Type B pancreatic cell (in vitro differentiated cells): ENCODE results near the gene FHOD3. TPM values are rescaled to one million over a fixed set of nuclear protein-coding genes. Genes with fewer than 3 reads are reported as not detected.

ENCODE experiments used
- DNase-seq: peaks from one replicate; pipeline ENCODE4 v3.0.0; 2021; ENCODE audit warnings: mixed read lengths; ENCODE audit not compliant: unreplicated experiment; ENCODE audit errors: extremely low spot score
- H3K27ac Mint-ChIP-seq: 2 replicates; pipeline ENCODE4 v1.8.0; 2021; ENCODE audit warnings: mild to moderate bottlenecking, mixed read lengths
- H3K27me3 Mint-ChIP-seq: 2 replicates; pipeline ENCODE4 v1.8.0; 2021; ENCODE audit warnings: mixed read lengths
- H3K36me3 Mint-ChIP-seq: 2 replicates; pipeline ENCODE4 v1.8.0; 2021; ENCODE audit warnings: mixed read lengths
- H3K4me1 Mint-ChIP-seq: one replicate; pipeline ENCODE4 v1.8.0; 2021; ENCODE audit warnings: mixed read lengths; ENCODE audit not compliant: unreplicated experiment
- H3K4me3 Mint-ChIP-seq: 2 replicates; pipeline ENCODE4 v1.8.0; 2021; ENCODE audit warnings: mild to moderate bottlenecking, mixed read lengths
- H3K9me3 Mint-ChIP-seq: 2 replicates; pipeline ENCODE4 v1.8.0; 2021; ENCODE audit warnings: mixed read lengths
- CTCF ChIP-seq: fragments of 200-600 bp; sonication (generic); conservative IDR thresholded peaks from 2 replicates; pipeline ENCODE4 v1.5.0; 2021; ENCODE audit warnings: antibody characterized with exemption, mild to moderate bottlenecking
- total RNA-seq: library from RNA; stranded (reverse); gene quantifications from 2 replicates; pipeline ENCODE4 v1.2.1, GENCODE V29; 2021; ENCODE audit warnings: low replicate concordance

The FHOD3 gene
- total RNA-seq, 1 donor from 2014 or later, result 5.3 TPM

- Mint-ChIP-seq H3K36me3 (no peaks in the 10 kb centered on the region), H3K9me3 (no peaks in the 10 kb centered on the region), H3K4me3 (no peak overlapping the region), H3K27me3 (no peaks in the 10 kb centered on the region), H3K4me1 (no peaks in the 10 kb centered on the region), H3K27ac (no peak overlapping the region)
- TF ChIP-seq CTCF, result no peak
- no peak for DNase-seq
Measured at GRCh38 chr18:36772241-36772723, 474.8 kb downstream of the FHOD3 start.

DNA sequence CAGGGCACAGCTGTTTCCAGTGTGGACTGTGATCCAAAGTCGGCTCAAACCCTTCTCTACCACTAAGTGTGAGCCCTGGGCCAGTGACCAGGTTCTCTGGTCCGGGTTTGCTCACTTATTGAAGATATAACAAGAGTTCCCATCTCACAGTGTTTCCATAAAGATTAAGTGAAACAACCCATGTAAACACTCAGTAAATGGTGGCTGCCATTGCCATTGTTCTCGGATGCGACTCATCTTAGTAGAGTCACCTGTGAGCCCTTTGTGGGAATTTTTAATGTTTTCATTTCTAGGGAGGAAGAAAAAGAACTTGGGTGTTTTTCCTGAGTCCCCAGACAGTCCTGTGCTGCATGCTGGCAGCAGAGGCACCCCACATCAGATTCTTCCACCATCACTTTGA, 477.9 kb downstream of the FHOD3 start:
- H3K27me3 Mint-ChIP-seq, result no peaks in the 10 kb centered on the region
- TF ChIP-seq CTCF, result no peak
- DNase-seq, result no peak
- H3K4me1 Mint-ChIP-seq, result no peaks in the 10 kb centered on the region
- no peaks in the 10 kb centered on the region for H3K9me3 Mint-ChIP-seq
- no peak overlapping the region for H3K4me3 Mint-ChIP-seq
- no peak overlapping the region for H3K27ac Mint-ChIP-seq
- H3K36me3 Mint-ChIP-seq, result no peaks in the 10 kb centered on the region

DNA sequence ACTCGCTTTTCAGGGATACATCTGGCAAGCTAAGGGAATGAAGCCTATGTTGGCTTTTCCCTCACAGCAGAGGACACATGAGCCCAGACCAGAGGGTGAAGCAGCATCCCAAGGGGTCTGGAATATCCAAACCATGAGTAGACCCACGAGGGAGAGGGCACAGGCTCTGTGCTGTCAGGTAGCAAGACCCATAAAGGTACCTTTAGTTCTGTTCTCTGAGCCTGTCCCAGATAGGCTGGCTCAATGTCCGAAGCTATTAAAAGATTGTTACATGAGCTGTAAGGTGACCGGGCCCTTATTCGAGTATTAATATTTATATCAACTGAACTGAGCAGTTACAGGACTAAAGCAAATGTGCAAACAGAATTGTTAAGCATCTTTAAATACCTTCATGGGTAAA, 479.1 kb downstream of the FHOD3 start:
- Mint-ChIP-seq H3K4me3 (no peak overlapping the region), H3K27me3 (no peaks in the 10 kb centered on the region), H3K4me1 (no peaks in the 10 kb centered on the region), H3K27ac (no peak overlapping the region), H3K9me3 (no peaks in the 10 kb centered on the region), H3K36me3 (no peaks in the 10 kb centered on the region)
- no peak for DNase-seq
- TF ChIP-seq CTCF, result no peak

DNA sequence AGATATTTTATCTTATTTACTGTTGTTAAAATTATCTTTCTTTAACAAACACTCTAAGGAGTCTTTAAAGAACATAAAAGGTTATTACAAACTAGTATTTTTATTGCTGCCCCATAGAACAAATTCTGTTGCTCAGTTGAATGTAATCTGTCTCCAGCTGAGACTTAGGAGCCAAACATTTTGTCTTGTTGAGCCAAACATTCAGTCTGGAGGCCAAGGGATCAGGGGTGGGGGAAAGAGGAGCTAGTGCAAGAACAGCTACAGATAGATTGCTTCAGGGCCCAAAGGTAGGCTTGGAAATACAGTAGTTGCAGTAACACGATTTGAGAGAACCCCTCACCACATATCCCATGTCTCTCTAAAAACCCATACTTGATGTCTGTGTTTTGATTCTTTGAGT, 480.1 kb downstream of the FHOD3 start:
- no peak overlapping the region for H3K4me3 Mint-ChIP-seq
- no peak overlapping the region for H3K27ac Mint-ChIP-seq
- H3K9me3 Mint-ChIP-seq, result no peaks in the 10 kb centered on the region
- H3K27me3 Mint-ChIP-seq, result no peaks in the 10 kb centered on the region
- no peak for TF ChIP-seq CTCF
- no peaks in the 10 kb centered on the region for H3K4me1 Mint-ChIP-seq
- no peaks in the 10 kb centered on the region for H3K36me3 Mint-ChIP-seq
- no peak for DNase-seq

DNA sequence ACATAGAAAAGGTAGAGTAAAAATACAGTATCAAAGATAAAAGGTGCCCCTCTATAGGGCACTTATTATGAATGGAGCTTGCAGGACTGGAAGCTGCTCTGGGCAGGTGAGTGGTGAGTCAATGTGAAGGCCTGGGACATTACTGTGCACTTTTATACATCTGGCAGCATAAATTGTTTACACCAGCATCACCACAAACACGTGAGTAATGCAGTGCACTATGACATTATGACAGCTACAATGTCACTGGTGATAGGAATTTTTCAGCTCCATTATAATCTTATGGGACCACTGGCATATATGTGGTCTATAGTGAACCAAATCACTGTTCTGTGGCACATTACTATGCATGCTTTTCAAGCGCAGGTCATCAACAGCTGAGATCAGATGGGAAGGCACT, 483.2 kb downstream of the FHOD3 start:
- Mint-ChIP-seq H3K9me3 (no peaks in the 10 kb centered on the region), H3K4me1 (no peaks in the 10 kb centered on the region), H3K27ac (no peak overlapping the region), H3K36me3 (peaks cover 3% of the 10 kb centered on the region), H3K4me3 (no peak overlapping the region), H3K27me3 (no peaks in the 10 kb centered on the region)
- TF ChIP-seq CTCF, result no peak
- no peak for DNase-seq

GRCh38 chr18:36782710-36783109, 485.2 kb downstream of the FHOD3 start:
- TF ChIP-seq CTCF, result no peak
- no peak overlapping the region for H3K27ac Mint-ChIP-seq

More at GRCh38 chr18:36782710-36783109, 485.2 kb downstream of the FHOD3 start:
- H3K9me3 Mint-ChIP-seq, result no peaks in the 10 kb centered on the region
- DNase-seq, result no peak
- H3K4me3 Mint-ChIP-seq, result no peak overlapping the region
- peaks cover 12% of the 10 kb centered on the region for H3K36me3 Mint-ChIP-seq
- H3K4me1 Mint-ChIP-seq, result no peaks in the 10 kb centered on the region
- no peaks in the 10 kb centered on the region for H3K27me3 Mint-ChIP-seq
